GM13977 (cell line): ENCODE data around the gene NCOA4.

Source experiments
- DNase-seq: peaks from one replicate; pipeline ENCODE4 v3.0.0; 2012; ENCODE audit warnings: low spot score
- CTCF ChIP-seq: IDR thresholded peaks from 2 replicates; pipeline ENCODE4 v1.5.1; 2012; ENCODE audit warnings: mild to moderate bottlenecking, control low read depth; ENCODE audit not compliant: insufficient read depth; ENCODE audit errors: extremely low read depth, missing control alignments
- in situ Hi-C: fragments of 300-500 bp; cut with MboI; formaldehyde crosslinking; loops from one replicate; pipeline ENCODE4 v1.12.0; 2022; ENCODE audit warnings: low sequenced_read_pairs, low pct_unique_long_range_greater_than_20kb, mixed read lengths, inconsistent platforms; ENCODE audit not compliant: unreplicated experiment

Gene NCOA4

GRCh38 chr10:46019569-46020343 is 10.7 kb downstream of the NCOA4 start:
- DNase-seq, result no peak
- no peak for TF ChIP-seq CTCF
- in situ Hi-C loops, result loop anchor here (10.0 kb wide), 1 partner anchor 765 kb away; no protein-coding TSS in a partner anchor

GRCh38 chr10:46019177-46019528 is 11.3 kb downstream of the NCOA4 start:
- TF ChIP-seq CTCF, result no peak
- DNase-seq, result no peak
- in situ Hi-C loops, result no loop called here

DNA sequence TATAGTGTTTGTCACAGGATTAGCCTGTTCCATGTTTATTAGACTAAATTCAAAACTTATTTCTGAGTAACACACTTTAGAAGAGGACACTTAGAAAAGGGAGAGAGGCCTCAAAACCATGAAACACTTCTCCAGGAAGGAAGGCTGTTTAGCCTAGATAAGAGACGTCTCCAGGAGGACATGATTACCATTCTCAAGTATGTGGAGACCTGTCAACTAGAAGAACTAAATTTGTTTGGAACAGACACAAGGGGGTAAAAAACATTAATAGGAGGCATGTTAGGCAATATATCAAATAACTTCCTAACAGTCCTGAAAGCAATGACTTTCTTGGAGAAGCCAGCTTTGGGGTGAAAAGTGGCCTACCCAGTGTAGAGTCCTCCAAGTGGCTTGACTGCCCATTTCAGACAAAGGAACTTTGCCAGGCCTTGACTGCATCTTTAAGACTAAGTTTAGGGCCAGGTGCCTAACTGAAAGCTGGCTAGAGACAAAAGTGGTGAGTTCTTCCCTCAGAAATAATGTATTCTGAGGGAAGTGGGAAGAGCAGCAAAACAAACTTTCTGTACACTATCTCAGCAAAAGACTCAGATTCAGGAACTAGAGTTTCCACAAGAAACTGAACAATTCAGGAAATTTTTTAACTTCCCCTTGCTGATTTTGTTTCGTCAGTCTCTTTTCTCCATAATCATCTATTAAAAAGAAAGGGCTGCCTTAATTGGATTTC is 11.8 kb downstream of the NCOA4 start:
- in situ Hi-C loops, result no loop called here
- no peak for TF ChIP-seq CTCF
- no peak for DNase-seq

- in situ Hi-C loops, result no loop called here
- DNase-seq, result no peak
- TF ChIP-seq CTCF, result no peak
Observed at GRCh38 chr10:46017733-46018132, 12.7 kb downstream of the NCOA4 start.

DNA sequence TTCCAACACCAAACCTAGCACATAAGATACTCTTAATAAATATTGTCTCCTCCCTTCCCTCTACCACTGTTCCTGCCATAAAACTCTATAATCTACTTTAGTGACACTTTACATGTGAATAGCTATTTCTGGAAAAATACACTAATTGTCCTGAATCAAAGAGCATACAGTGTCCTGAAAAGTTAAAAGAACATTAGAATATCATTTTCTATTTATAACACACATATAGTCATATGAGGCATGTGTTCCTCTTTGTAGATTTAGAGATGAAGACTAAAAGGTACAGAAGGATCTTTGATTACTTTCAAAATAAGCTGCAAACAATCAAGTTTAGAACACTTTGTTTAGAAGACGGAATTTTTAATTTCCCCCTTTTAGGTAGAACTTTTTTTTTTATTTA is 13.6 kb downstream of the NCOA4 start:
- TF ChIP-seq CTCF, result no peak
- in situ Hi-C loops, result no loop called here
- DNase-seq, result no peak

GRCh38 chr10:46016190-46016589 is 14.2 kb downstream of the NCOA4 start:
- no peak for TF ChIP-seq CTCF
- no peak for DNase-seq
- in situ Hi-C loops, result no loop called here
